A549 (cell line): ENCODE measurements around the gene CD46.

Experiments
- CHD4 ChIP-seq: fragments of 200-600 bp; sonication (generic); IDR thresholded peaks from 2 replicates; pipeline ENCODE4 v1.6.1; 2016; ENCODE audit warnings: antibody characterized with exemption, mild to moderate bottlenecking, borderline replicate concordance
- EHMT2 ChIP-seq: fragments of 200-600 bp; sonication (generic); IDR thresholded peaks from 2 replicates; pipeline ENCODE4 v1.6.1; 2016; ENCODE audit warnings: antibody characterized with exemption, low read depth, mild to moderate bottlenecking, moderate library complexity
- PHF8 ChIP-seq: fragments of 200-600 bp; sonication (generic); IDR thresholded peaks from 2 replicates; pipeline ENCODE4 v1.6.1; 2016; ENCODE audit warnings: low read depth, mild to moderate bottlenecking, antibody characterized with exemption, moderate library complexity, borderline replicate concordance
- POLR2A ChIP-seq: IDR thresholded peaks from 2 replicates; pipeline ENCODE4 v1.6.1; 2012; ENCODE audit warnings: mild to moderate bottlenecking, low read length
- RAD21 ChIP-seq, 2 experiments: fragments of >200 bp in 1 of 2; sonication (Bioruptor Twin) in 1 of 2; formaldehyde crosslinking in 1 of 2; IDR thresholded peaks in 1 of 2; conservative IDR thresholded peaks in 1 of 2; 2 replicates in 1 of 2; 3 replicates in 1 of 2; pipeline ENCODE4 v1.6.1; 2012 to 2018; ENCODE audit warnings: inconsistent platforms in 1 of 2
- RARB ChIP-seq: fragments of 250-450 bp; sonication (Bioruptor Pico); IDR thresholded peaks from 2 replicates; pipeline ENCODE4 v1.8.0; 2021; ENCODE audit warnings: mild to moderate bottlenecking, moderate library complexity
- REST ChIP-seq: fragments of 200-600 bp; sonication (generic); IDR thresholded peaks from 2 replicates; pipeline ENCODE4 v1.6.1; 2016; ENCODE audit warnings: antibody characterized with exemption, mild to moderate bottlenecking, moderate library complexity
- ZC3H11A ChIP-seq: fragments of 450-650 bp; IDR thresholded peaks from 2 replicates; pipeline ENCODE4 v1.6.1; 2014; ENCODE audit warnings: antibody characterized with exemption, mild to moderate bottlenecking
- TF ChIP-seq, protein P1 (sequence below): fragments of >200 bp; sonication (Bioruptor Twin); formaldehyde crosslinking; IDR thresholded peaks from 3 replicates; pipeline ENCODE4 v1.5.1; 2016
- TF ChIP-seq, protein P2 (sequence below): fragments of >200 bp; sonication (Bioruptor Twin); formaldehyde crosslinking; IDR thresholded peaks from 3 replicates; pipeline ENCODE4 v1.6.1; 2016
- TF ChIP-seq, protein P3 (sequence below): fragments of 250-450 bp; sonication (Bioruptor Pico); IDR thresholded peaks from 2 replicates; pipeline ENCODE4 v1.5.0; 2021; ENCODE audit warnings: mild to moderate bottlenecking, moderate library complexity, borderline replicate concordance

DNA sequence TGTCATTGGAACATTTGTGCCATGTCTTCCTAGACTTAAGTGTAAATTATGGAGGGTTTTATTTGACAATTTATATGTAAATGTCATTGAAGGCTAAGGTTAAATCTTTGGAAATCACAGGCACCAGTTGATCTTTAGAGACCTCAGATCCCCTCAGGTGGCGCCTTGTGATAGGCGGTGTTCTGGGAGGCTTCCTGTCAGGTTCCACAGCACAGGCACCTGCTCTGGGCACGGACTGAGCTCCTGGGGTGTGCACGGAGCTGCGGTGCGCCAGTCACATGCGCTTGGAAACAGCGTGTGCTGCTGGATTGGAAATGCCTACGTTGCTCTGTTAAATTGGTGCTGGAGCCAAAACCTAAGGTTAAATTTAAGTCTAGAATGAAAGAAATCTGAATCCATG is 12.1 kb downstream of the CD46 start:
- TF ChIP-seq ZC3H11A, result no peak
- TF ChIP-seq REST, result no peak
- TF ChIP-seq, protein P1, sequence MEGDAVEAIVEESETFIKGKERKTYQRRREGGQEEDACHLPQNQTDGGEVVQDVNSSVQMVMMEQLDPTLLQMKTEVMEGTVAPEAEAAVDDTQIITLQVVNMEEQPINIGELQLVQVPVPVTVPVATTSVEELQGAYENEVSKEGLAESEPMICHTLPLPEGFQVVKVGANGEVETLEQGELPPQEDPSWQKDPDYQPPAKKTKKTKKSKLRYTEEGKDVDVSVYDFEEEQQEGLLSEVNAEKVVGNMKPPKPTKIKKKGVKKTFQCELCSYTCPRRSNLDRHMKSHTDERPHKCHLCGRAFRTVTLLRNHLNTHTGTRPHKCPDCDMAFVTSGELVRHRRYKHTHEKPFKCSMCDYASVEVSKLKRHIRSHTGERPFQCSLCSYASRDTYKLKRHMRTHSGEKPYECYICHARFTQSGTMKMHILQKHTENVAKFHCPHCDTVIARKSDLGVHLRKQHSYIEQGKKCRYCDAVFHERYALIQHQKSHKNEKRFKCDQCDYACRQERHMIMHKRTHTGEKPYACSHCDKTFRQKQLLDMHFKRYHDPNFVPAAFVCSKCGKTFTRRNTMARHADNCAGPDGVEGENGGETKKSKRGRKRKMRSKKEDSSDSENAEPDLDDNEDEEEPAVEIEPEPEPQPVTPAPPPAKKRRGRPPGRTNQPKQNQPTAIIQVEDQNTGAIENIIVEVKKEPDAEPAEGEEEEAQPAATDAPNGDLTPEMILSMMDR, result no peak
- TF ChIP-seq, protein P2, sequence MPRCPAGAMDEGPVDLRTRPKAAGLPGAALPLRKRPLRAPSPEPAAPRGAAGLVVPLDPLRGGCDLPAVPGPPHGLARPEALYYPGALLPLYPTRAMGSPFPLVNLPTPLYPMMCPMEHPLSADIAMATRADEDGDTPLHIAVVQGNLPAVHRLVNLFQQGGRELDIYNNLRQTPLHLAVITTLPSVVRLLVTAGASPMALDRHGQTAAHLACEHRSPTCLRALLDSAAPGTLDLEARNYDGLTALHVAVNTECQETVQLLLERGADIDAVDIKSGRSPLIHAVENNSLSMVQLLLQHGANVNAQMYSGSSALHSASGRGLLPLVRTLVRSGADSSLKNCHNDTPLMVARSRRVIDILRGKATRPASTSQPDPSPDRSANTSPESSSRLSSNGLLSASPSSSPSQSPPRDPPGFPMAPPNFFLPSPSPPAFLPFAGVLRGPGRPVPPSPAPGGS, result no peak
- no peak for TF ChIP-seq POLR2A
- TF ChIP-seq CHD4, result no peak
- TF ChIP-seq RARB (CRISPR knock-in tag), result no peak
- TF ChIP-seq, protein P3, sequence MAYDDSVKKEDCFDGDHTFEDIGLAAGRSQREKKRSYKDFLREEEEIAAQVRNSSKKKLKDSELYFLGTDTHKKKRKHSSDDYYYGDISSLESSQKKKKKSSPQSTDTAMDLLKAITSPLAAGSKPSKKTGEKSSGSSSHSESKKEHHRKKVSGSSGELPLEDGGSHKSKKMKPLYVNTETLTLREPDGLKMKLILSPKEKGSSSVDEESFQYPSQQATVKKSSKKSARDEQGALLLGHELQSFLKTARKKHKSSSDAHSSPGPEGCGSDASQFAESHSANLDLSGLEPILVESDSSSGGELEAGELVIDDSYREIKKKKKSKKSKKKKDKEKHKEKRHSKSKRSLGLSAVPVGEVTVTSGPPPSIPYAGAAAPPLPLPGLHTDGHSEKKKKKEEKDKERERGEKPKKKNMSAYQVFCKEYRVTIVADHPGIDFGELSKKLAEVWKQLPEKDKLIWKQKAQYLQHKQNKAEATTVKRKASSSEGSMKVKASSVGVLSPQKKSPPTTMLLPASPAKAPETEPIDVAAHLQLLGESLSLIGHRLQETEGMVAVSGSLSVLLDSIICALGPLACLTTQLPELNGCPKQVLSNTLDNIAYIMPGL (CRISPR knock-in tag), result no peak
- TF ChIP-seq PHF8, result no peak
- no peak for TF ChIP-seq RAD21 (conservative IDR thresholded peaks at IDR 0.05 in 1 of 2, IDR thresholded peaks at IDR 0.05 in 1 of 2)
- TF ChIP-seq EHMT2, result no peak
